HG02763 (cell line): ENCODE results near the gene FGF22.

Experiments
- ATAC-seq: cut with Tn5 transposase; IDR thresholded peaks from one replicate; pipeline ENCODE4 v1.9.1; 2021; ENCODE audit warnings: mild to moderate bottlenecking, moderate library complexity; ENCODE audit not compliant: unreplicated experiment

FGF22 gene

GRCh38 chr19:641702-642101 is 2.0 kb downstream of the FGF22 start:
- ATAC-seq: no peak

GRCh38 chr19:642767-643727 is 3.4 kb downstream of the FGF22 start:
- ATAC-seq: no peak

GRCh38 chr19:643736-644135 is 4.1 kb downstream of the FGF22 start:
- no peak for ATAC-seq

GRCh38 chr19:644363-644762 is 4.7 kb downstream of the FGF22 start:
- no peak for ATAC-seq

GRCh38 chr19:644789-645188 is 5.1 kb downstream of the FGF22 start:
- ATAC-seq: no peak

- ATAC-seq: no peak
These were observed 6.5 kb downstream of the FGF22 start for GRCh38 chr19:645912-646778.

- ATAC-seq: no peak
These were observed 7.3 kb downstream of the FGF22 start for GRCh38 chr19:646779-647565.

- ATAC-seq: no peak
These were observed 8.0 kb downstream of the FGF22 start for GRCh38 chr19:647566-648284.

GRCh38 chr19:648305-648704 is 8.6 kb downstream of the FGF22 start:
- ATAC-seq: no peak

- ATAC-seq: no peak
These were observed 9.5 kb downstream of the FGF22 start for GRCh38 chr19:648904-649801.

GRCh38 chr19:650121-650520 is 10.4 kb downstream of the FGF22 start:
- no peak for ATAC-seq

- no peak for ATAC-seq
These were observed 11.6 kb downstream of the FGF22 start for GRCh38 chr19:651114-651818.

GRCh38 chr19:651991-652390 is 12.3 kb downstream of the FGF22 start:
- ATAC-seq: no peak

GRCh38 chr19:652467-653389 is 13.0 kb downstream of the FGF22 start:
- no peak for ATAC-seq

- no peak for ATAC-seq
These were observed 13.7 kb downstream of the FGF22 start for GRCh38 chr19:653425-653824.

GRCh38 chr19:655691-656090 is 16.0 kb downstream of the FGF22 start:
- no peak for ATAC-seq

- ATAC-seq: no peak
These were observed 17.3 kb downstream of the FGF22 start for GRCh38 chr19:656751-657559.
